HCT116 (cell line): ENCODE data around the gene MAPK14. TPM values are rescaled to one million over a fixed set of nuclear protein-coding genes. Genes with fewer than 3 reads are reported as not detected.

Source experiments
- ATAC-seq: fragments of 200-7000 bp; cut with Tn5 transposase; 2 replicates; pipeline ENCODE4 v1.9.1; 2020; ENCODE audit warnings: mild to moderate bottlenecking, moderate library complexity
- BruUV-seq: library from RNA; stranded (reverse); fragments of 400-500 nt; replicated peaks from 2 replicates; lab custom pipeline; 2021; lab: Mats Ljungman, UMichigan
- CTCF ChIA-PET: fragments of 300-600 bp; sonication (Branson Sonifier 250); formaldehyde crosslinking; loops from one replicate; lab custom pipeline; 2021; ENCODE audit warnings: antibody characterized with exemption; lab: Charles Lee
- POLR2A ChIA-PET: fragments of 300-600, 350-600 bp; sonication (Branson Sonifier 250); formaldehyde crosslinking; loops from one replicate; lab custom pipeline; 2021; ENCODE audit warnings: antibody characterized with exemption; lab: Charles Lee
- RAD21 ChIA-PET, 2 experiments: fragments of 300-600 bp; sonication (Branson Sonifier 250); formaldehyde crosslinking; loops; one replicate each; lab custom pipeline; 2023; ENCODE audit warnings: low total read pairs in 2 of 2; ENCODE audit not compliant: uncharacterized antibody in 2 of 2, unreplicated experiment in 2 of 2, low non-redundant PET in 1 of 2; lab: Charles Lee
- DNase-seq: peaks from one replicate; pipeline ENCODE4 v3.0.0-alpha.2; 2010; ENCODE audit warnings: low read depth, low spot score
- H2AFZ ChIP-seq: fragments of 200-600 bp; shearing (Covaris generic), sonication (generic); 2 replicates; pipeline ENCODE4 v1.6.1; 2017; ENCODE audit warnings: low read depth, mixed run types, mixed read lengths, antibody characterized with exemption, low read length; ENCODE audit not compliant: poor library complexity, severe bottlenecking
- H3K27ac ChIP-seq: 2 replicates; pipeline ENCODE4 v1.5.1; 2012; ENCODE audit warnings: low read depth, low read length
- H3K27me3 ChIP-seq: fragments of 200-600 bp; sonication (generic); 2 replicates; pipeline ENCODE4 v1.6.1; 2016; ENCODE audit warnings: mixed run types, low read length, mixed read lengths; ENCODE audit not compliant: insufficient read depth
- H3K36me3 ChIP-seq, 2 experiments: fragments of 200-500 bp in 1 of 2; fragments of 200-600 bp in 1 of 2; sonication (Bioruptor generic) in 1 of 2; sonication (generic) in 1 of 2; 2 replicates each; pipeline versions ENCODE4 v1.5.1 to v1.6.1; 2014 to 2016; ENCODE audit warnings: low read length in 2 of 2, inconsistent platforms in 1 of 2, mixed read lengths in 1 of 2, mixed run types in 1 of 2; ENCODE audit not compliant: insufficient read depth in 2 of 2, control insufficient read depth in 1 of 2
- H3K4me1 ChIP-seq, 2 experiments: fragments of 200-600 bp in 1 of 2; sonication (generic) in 1 of 2; 2 replicates each; pipeline versions ENCODE4 v1.5.1 to v1.6.1; 2012 to 2017; ENCODE audit warnings: low read length in 2 of 2, inconsistent platforms in 1 of 2, mild to moderate bottlenecking in 1 of 2, mixed read lengths in 1 of 2, mixed run types in 1 of 2, moderate library complexity in 1 of 2; ENCODE audit not compliant: insufficient read depth in 2 of 2, control insufficient read depth in 1 of 2
- H3K4me2 ChIP-seq: fragments of 200-600 bp; sonication (generic); 2 replicates; pipeline ENCODE4 v1.6.1; 2017; ENCODE audit warnings: mixed run types, low read length, mixed read lengths
- H3K4me3 ChIP-seq, 2 experiments: fragments of 200-600 bp in 1 of 2; sonication (generic) in 1 of 2; replicated peaks in 1 of 2; 2 replicates each; pipeline ENCODE4 v1.5.1; 2011 to 2016; ENCODE audit warnings: low read length in 2 of 2, control low read depth in 1 of 2, low read depth in 1 of 2, mild to moderate bottlenecking in 1 of 2, mixed read lengths in 1 of 2, mixed run types in 1 of 2
- H3K79me2 ChIP-seq: fragments of 200-600 bp; sonication (generic); 2 replicates; pipeline ENCODE4 v1.6.1; 2017; ENCODE audit warnings: mild to moderate bottlenecking, mixed run types, low read length, moderate library complexity, mixed read lengths; ENCODE audit not compliant: insufficient read depth
- H3K9ac ChIP-seq: fragments of 200-600 bp; sonication (generic); 2 replicates; pipeline ENCODE4 v1.6.1; 2016; ENCODE audit warnings: low read length, mixed read lengths
- H3K9me2 ChIP-seq: fragments of 200-600 bp; sonication (generic), shearing (Covaris generic); 2 replicates; pipeline ENCODE4 v1.6.1; 2017; ENCODE audit warnings: mixed run types, mild to moderate bottlenecking, moderate library complexity; ENCODE audit not compliant: insufficient read depth
- H3K9me3 ChIP-seq, 2 experiments: fragments of 200-500 bp in 1 of 2; fragments of 200-600 bp in 1 of 2; sonication (Bioruptor generic) in 1 of 2; sonication (generic) in 1 of 2; 2 replicates each; pipeline ENCODE4 v1.6.1; 2014 to 2017; ENCODE audit warnings: low read length in 2 of 2, mixed read lengths in 2 of 2, inconsistent platforms in 1 of 2, low read depth in 1 of 2, mild to moderate bottlenecking in 1 of 2, mixed run types in 1 of 2, moderate library complexity in 1 of 2; ENCODE audit not compliant: control insufficient read depth in 1 of 2, insufficient read depth in 1 of 2
- H4K20me1 ChIP-seq: fragments of 200-600 bp; sonication (generic), shearing (Covaris generic); 2 replicates; pipeline ENCODE4 v1.6.1; 2017; ENCODE audit warnings: mixed run types, mild to moderate bottlenecking, moderate library complexity; ENCODE audit not compliant: insufficient read depth
- ATF3 ChIP-seq: IDR thresholded peaks from 2 replicates; pipeline ENCODE4 v1.6.1; 2012
- CBX3 ChIP-seq: IDR thresholded peaks from 2 replicates; pipeline ENCODE4 v1.6.1; 2012; ENCODE audit warnings: low read depth
- CTCF ChIP-seq, 3 experiments: fragments of 200-600 bp in 1 of 3; sonication (generic) in 1 of 3; IDR thresholded peaks in 2 of 3; conservative IDR thresholded peaks in 1 of 3; 2 replicates each; pipeline ENCODE4 v1.5.1; 2012 to 2017; ENCODE audit warnings: low read depth in 2 of 3, low read length in 2 of 3, antibody characterized with exemption in 1 of 3, borderline replicate concordance in 1 of 3, control low read depth in 1 of 3, mild to moderate bottlenecking in 1 of 3, mixed read lengths in 1 of 3, mixed run types in 1 of 3, moderate library complexity in 1 of 3; ENCODE audit not compliant: insufficient read depth in 1 of 3
- EGR1 ChIP-seq: IDR thresholded peaks from 2 replicates; pipeline ENCODE4 v1.6.1; 2012; ENCODE audit warnings: low read depth
- EZH2 ChIP-seq: fragments of 200-600 bp; sonication (generic); IDR thresholded peaks from 2 replicates; pipeline ENCODE4 v1.6.1; 2017; ENCODE audit warnings: antibody characterized with exemption, mixed run types
- EZH2phosphoT487 ChIP-seq: fragments of 200-600 bp; IDR thresholded peaks from 2 replicates; pipeline ENCODE4 v1.6.1; 2018; ENCODE audit warnings: antibody characterized with exemption, borderline replicate concordance
- FOSL1 ChIP-seq: IDR thresholded peaks from 2 replicates; pipeline ENCODE4 v1.6.1; 2012; ENCODE audit warnings: low read depth
- JUND ChIP-seq: IDR thresholded peaks from 2 replicates; pipeline ENCODE4 v1.6.1; 2012
- POLR2A ChIP-seq: IDR thresholded peaks from 2 replicates; pipeline ENCODE4 v1.7.0; 2011; ENCODE audit warnings: borderline replicate concordance; ENCODE audit not compliant: insufficient read depth, insufficient read length; ENCODE audit errors: extremely low read depth
- POLR2AphosphoS5 ChIP-seq: IDR thresholded peaks from 2 replicates; pipeline ENCODE4 v1.6.1; 2011; ENCODE audit warnings: mild to moderate bottlenecking, low read depth, low read length, moderate library complexity
- REST ChIP-seq: IDR thresholded peaks from 2 replicates; pipeline ENCODE4 v1.6.1; 2012; ENCODE audit warnings: low read depth
- SP1 ChIP-seq: IDR thresholded peaks from 2 replicates; pipeline ENCODE4 v1.6.1; 2012; ENCODE audit warnings: low read depth
- ZFX ChIP-seq: fragments of 450-650 bp; IDR thresholded peaks from 2 replicates; pipeline ENCODE4 v1.6.1; 2017
- ZNF274 ChIP-seq: fragments of 200-500 bp; sonication (Bioruptor generic); IDR thresholded peaks from 2 replicates; pipeline ENCODE4 v1.6.1; 2014; ENCODE audit warnings: mild to moderate bottlenecking, low read depth, low read length, inconsistent platforms
- intact Hi-C: fragments of 100-400 bp; cut with micrococcal nuclease; formaldehyde crosslinking; loops from 2 replicates; pipeline ENCODE4 v1.10.0; 2022
- total RNA-seq: library from RNA; stranded (reverse); gene quantifications from one replicate; pipeline ENCODE4 v1.2.1, GENCODE V29; 2021; ENCODE audit not compliant: unreplicated experiment

The MAPK14 gene
- total RNA-seq, 1 experiment from 2014 or later: 34.2 TPM

GRCh38 chr6:36079601-36080000 lies 52.0 kb downstream of the MAPK14 start:
- Histone ChIP-seq H3K27me3 (no peaks in the 10 kb centered on the region), H3K4me2 (no peak overlapping the region), H3K36me3 (peaks cover 5 to 15% of the 10 kb centered on the region in 2 experiments; a peak in 2 of 4 replicates), H2AFZ (no peak overlapping the region), H3K27ac (no peak overlapping the region), H3K79me2 (no peaks in the 10 kb centered on the region), H3K9me2 (no peaks in the 10 kb centered on the region), H3K9me3 (0 out of 4 replicates have a peak, but pooled peaks cover 0 to 9% of the 10 kb centered on the region in 2 experiments), H3K9ac (no peak overlapping the region), H4K20me1 (no peaks in the 10 kb centered on the region), H3K4me1 (no peaks in the 10 kb centered on the region), H3K4me3 (no peak overlapping the region)
- DNase-seq (no peak), ATAC-seq (no peak)
- ChIA-PET CTCF (no interaction called here), POLR2A (no interaction called here), RAD21 (no interaction called here)
- intact Hi-C loops: no loop called here
- no peak for TF ChIP-seq EGR1
- TF ChIP-seq EZH2phosphoT487: no peak
- no peak for TF ChIP-seq FOSL1
- no peak for TF ChIP-seq SP1
- no peak for TF ChIP-seq CTCF (IDR thresholded peaks at IDR 0.05 in 2 of 3, conservative IDR thresholded peaks at IDR 0.05 in 1 of 3; ENCODE audit: borderline replicate concordance in 1 of 3, insufficient read depth in 1 of 3, low read depth in 2 of 3, low read length in 2 of 3)
- TF ChIP-seq ZNF274: no peak
- TF ChIP-seq REST: no peak
- no peak for TF ChIP-seq POLR2AphosphoS5
- TF ChIP-seq ZFX: no peak
- TF ChIP-seq EZH2: no peak
- no peak for TF ChIP-seq JUND
- no peak for TF ChIP-seq CBX3
- no peak for TF ChIP-seq ATF3
- TF ChIP-seq POLR2A: no peak
- BruUV-seq: no TSS peak
